ENCODE measurements around the gene USP10.

GRCh38 chr16:84821179-84821578 is 121.4 kb downstream of the USP10 start:
- TF ChIP-seq TAF1 (IDR thresholded peaks at IDR 0.05; ENCODE audit: borderline replicate concordance, insufficient read depth, low read length): no peak
- no peak for TF ChIP-seq POLR2AphosphoS5 (IDR thresholded peaks at IDR 0.05; ENCODE audit: low read depth, low read length)
- TF ChIP-seq SIN3A (IDR thresholded peaks at IDR 0.05; ENCODE audit: borderline replicate concordance, insufficient read depth, low read length): no peak

Data from PFSK-1 (cell line).